HEK293 (cell line): Measurements from ENCODE around the gene COTL1.

ENCODE experiments used
- CTCF ChIA-PET: fragments of 350-600 bp; formaldehyde crosslinking; extraction: SDS; loops from one replicate; lab custom pipeline; 2021; ENCODE audit warnings: antibody characterized with exemption; lab: Yijun Ruan, JAX
- POLR2A ChIA-PET: fragments of 300-600 bp; formaldehyde crosslinking; extraction: SDS; loops from one replicate; lab custom pipeline; 2020; ENCODE audit warnings: antibody characterized with exemption, inconsistent platforms; lab: Yijun Ruan, JAX
- H3K27ac ChIP-seq: fragments of 200-500 bp; sonication (Bioruptor generic); 2 replicates; pipeline ENCODE4 v1.5.1; 2014; ENCODE audit warnings: low read depth, low read length, control low read depth, inconsistent platforms; ENCODE audit errors: extremely low read depth
- H3K36me3 ChIP-seq, 2 experiments: fragments of 200-500 bp in 1 of 2; sonication (Bioruptor generic) in 1 of 2; 1 replicate in 1 of 2; 2 replicates in 1 of 2; pipeline ENCODE4 v1.5.1; 2014 to 2017; ENCODE audit warnings: inconsistent platforms in 2 of 2, low read length in 2 of 2; ENCODE audit not compliant: control insufficient read depth in 2 of 2, insufficient read depth in 1 of 2
- H3K4me1 ChIP-seq: fragments of 200-500 bp; sonication (Bioruptor generic); 2 replicates; pipeline ENCODE4 v1.5.1; 2014; ENCODE audit warnings: mild to moderate bottlenecking, low read length, inconsistent platforms; ENCODE audit not compliant: control insufficient read depth, insufficient read depth
- H3K4me3 ChIP-seq: 2 replicates; pipeline ENCODE4 v1.5.1; 2011; ENCODE audit warnings: low read depth, mild to moderate bottlenecking, control low read depth, low read length, moderate library complexity
- H3K9me3 ChIP-seq: fragments of 200-500 bp; sonication (Bioruptor generic); 2 replicates; pipeline ENCODE4 v1.5.1; 2014; ENCODE audit warnings: low read depth, low read length, inconsistent platforms; ENCODE audit not compliant: control insufficient read depth, insufficient read depth
- GLI2 ChIP-seq: fragments of 450-650 bp; formaldehyde crosslinking; IDR thresholded peaks from 2 replicates; pipeline ENCODE4; 2017; ENCODE audit warnings: missing biosample characterization, missing genetic modification characterization, low read depth, borderline replicate concordance
- KLF9 ChIP-seq: fragments of 450-650 bp; formaldehyde crosslinking; IDR thresholded peaks from 2 replicates; pipeline ENCODE4 v1.5.1; 2016; ENCODE audit warnings: missing biosample characterization, missing genetic modification characterization, low read depth
- REST ChIP-seq: fragments of 450-650 bp; formaldehyde crosslinking; IDR thresholded peaks from 2 replicates; pipeline ENCODE4 v1.5.1; 2016; ENCODE audit warnings: missing biosample characterization, missing genetic modification characterization
- TSHZ1 ChIP-seq: fragments of 450-650 bp; formaldehyde crosslinking; IDR thresholded peaks from 2 replicates; pipeline ENCODE4 v1.5.1; 2016; ENCODE audit warnings: missing biosample characterization, missing genetic modification characterization, borderline replicate concordance
- ZBTB26 ChIP-seq: fragments of 450-650 bp; formaldehyde crosslinking; optimal IDR thresholded peaks from 2 replicates; pipeline ENCODE3; 2016; ENCODE audit warnings: missing biosample characterization, mild to moderate bottlenecking, missing genetic modification characterization
- ZFP41 ChIP-seq: fragments of 450-650 bp; formaldehyde crosslinking; IDR thresholded peaks from 2 replicates; pipeline ENCODE4 v1.5.1; 2016; ENCODE audit warnings: missing biosample characterization, missing genetic modification characterization, borderline replicate concordance
- ZNF132 ChIP-seq: fragments of 450-650 bp; formaldehyde crosslinking; IDR thresholded peaks from 2 replicates; pipeline ENCODE4 v1.5.1; 2017; ENCODE audit warnings: missing biosample characterization, missing genetic modification characterization, borderline replicate concordance
- ZNF148 ChIP-seq: fragments of 450-650 bp; formaldehyde crosslinking; IDR thresholded peaks from 2 replicates; pipeline ENCODE4 v1.5.0; 2017; ENCODE audit warnings: missing biosample characterization, missing genetic modification characterization, borderline replicate concordance
- ZNF19 ChIP-seq: fragments of 450-650 bp; formaldehyde crosslinking; IDR thresholded peaks from 2 replicates; pipeline ENCODE4; 2016; ENCODE audit warnings: missing biosample characterization, missing genetic modification characterization, low read depth
- ZNF2 ChIP-seq: fragments of 450-650 bp; formaldehyde crosslinking; IDR thresholded peaks from 2 replicates; pipeline ENCODE4 v1.5.1; 2016; ENCODE audit warnings: missing biosample characterization, missing genetic modification characterization
- ZNF211 ChIP-seq: fragments of 450-650 bp; formaldehyde crosslinking; IDR thresholded peaks from 2 replicates; pipeline ENCODE4 v1.5.1; 2016; ENCODE audit warnings: low read depth, missing biosample characterization, missing genetic modification characterization
- ZNF48 ChIP-seq: fragments of 450-650 bp; formaldehyde crosslinking; IDR thresholded peaks from 2 replicates; pipeline ENCODE4 v1.5.1; 2016; ENCODE audit warnings: missing biosample characterization, missing genetic modification characterization
- ZNF513 ChIP-seq: fragments of 450-650 bp; IDR thresholded peaks from 2 replicates; pipeline ENCODE4 v1.5.1; 2018; ENCODE audit warnings: missing biosample characterization, missing genetic modification characterization
- ZNF514 ChIP-seq: fragments of 450-650 bp; formaldehyde crosslinking; IDR thresholded peaks from 2 replicates; pipeline ENCODE4 v1.5.1; 2016; ENCODE audit warnings: missing biosample characterization, missing genetic modification characterization
- ZNF530 ChIP-seq: fragments of 450-650 bp; formaldehyde crosslinking; IDR thresholded peaks from 2 replicates; pipeline ENCODE4 v1.5.1; 2016; ENCODE audit warnings: low read depth, missing biosample characterization, missing genetic modification characterization
- ZNF544 ChIP-seq: fragments of 450-650 bp; formaldehyde crosslinking; IDR thresholded peaks from 2 replicates; pipeline ENCODE4 v1.5.0; 2017; ENCODE audit warnings: missing biosample characterization, missing genetic modification characterization
- ZNF580 ChIP-seq: fragments of 450-650 bp; formaldehyde crosslinking; IDR thresholded peaks from 2 replicates; pipeline ENCODE4 v1.5.1; 2016; ENCODE audit warnings: missing biosample characterization, missing genetic modification characterization
- ZNF600 ChIP-seq: fragments of 450-650 bp; formaldehyde crosslinking; IDR thresholded peaks from 2 replicates; pipeline ENCODE4 v1.5.1; 2016; ENCODE audit warnings: missing biosample characterization, missing genetic modification characterization
- ZNF654 ChIP-seq: fragments of 450-650 bp; formaldehyde crosslinking; IDR thresholded peaks from 2 replicates; pipeline ENCODE4 v1.5.1; 2016; ENCODE audit warnings: low read depth, missing biosample characterization, missing genetic modification characterization
- ZNF785 ChIP-seq: fragments of 450-650 bp; formaldehyde crosslinking; IDR thresholded peaks from 2 replicates; pipeline ENCODE4 v1.5.1; 2016; ENCODE audit warnings: missing biosample characterization, missing genetic modification characterization

The COTL1 gene

GRCh38 chr16:84518804-84519341, 99.0 kb downstream of the COTL1 start:
- POLR2A ChIA-PET, result interaction anchor here (0.6 kb wide), 1 partner anchor 10 kb away, joined by 5 read pairs; no protein-coding TSS in a partner anchor
- Histone ChIP-seq H3K4me3 (no peak overlapping the region), H3K36me3 (no peaks in the 10 kb centered on the region), H3K4me1 (no peaks in the 10 kb centered on the region), H3K27ac (no peak overlapping the region), H3K9me3 (no peaks in the 10 kb centered on the region)
- TF ChIP-seq REST (tag by site-specific recombination), result no peak
- no peak for TF ChIP-seq ZNF132 (tag by site-specific recombination)
- no peak for TF ChIP-seq ZNF580 (tag by site-specific recombination)
- TF ChIP-seq ZNF19 (tag by site-specific recombination), result no peak
- TF ChIP-seq ZNF211 (tag by site-specific recombination), result no peak
- no peak for TF ChIP-seq ZNF513 (tag by site-specific recombination)
- no peak for TF ChIP-seq ZNF600 (tag by site-specific recombination)
- TF ChIP-seq ZNF2 (tag by site-specific recombination), result no peak
- no peak for TF ChIP-seq KLF9 (tag by site-specific recombination)
- no peak for TF ChIP-seq GLI2
- no peak for TF ChIP-seq ZNF514 (tag by site-specific recombination)
- no peak for TF ChIP-seq ZFP41 (tag by site-specific recombination)
- TF ChIP-seq ZNF148, result no peak
- no peak for TF ChIP-seq ZNF654 (tag by site-specific recombination)
- TF ChIP-seq ZBTB26 (tag by site-specific recombination), result no peak
- no peak for TF ChIP-seq ZNF785 (tag by site-specific recombination)
- TF ChIP-seq ZNF48 (tag by site-specific recombination), result no peak
- no peak for TF ChIP-seq ZNF544 (tag by site-specific recombination)
- no peak for TF ChIP-seq TSHZ1 (tag by site-specific recombination)
- no peak for TF ChIP-seq ZNF530 (tag by site-specific recombination)
- CTCF ChIA-PET, result interaction anchor here (0.7 to 4.4 kb wide), 5 partner anchors 8 to 267 kb away, joined by 3 to 29 read pairs (median 10); no protein-coding TSS in a partner anchor
